Activated CD8-positive, alpha-beta memory T cell treated with anti-CD3 and anti-CD28 coated beads for 1 hour (primary cell): ENCODE data around the gene EEF2KMT.
"Not testable (repeated sequence)": the region's sequence is repeated elsewhere in the genome, so short reads cannot be mapped to it uniquely, and the experiment has no call there.

Source experiments
- DNase-seq, 2 donors: peaks; one replicate each; pipeline ENCODE4 v3.0.0-alpha.2; 2020; ENCODE audit warnings: low read depth in 1 of 2; ENCODE audit errors: extremely low read depth in 1 of 2

The EEF2KMT gene, protein sequence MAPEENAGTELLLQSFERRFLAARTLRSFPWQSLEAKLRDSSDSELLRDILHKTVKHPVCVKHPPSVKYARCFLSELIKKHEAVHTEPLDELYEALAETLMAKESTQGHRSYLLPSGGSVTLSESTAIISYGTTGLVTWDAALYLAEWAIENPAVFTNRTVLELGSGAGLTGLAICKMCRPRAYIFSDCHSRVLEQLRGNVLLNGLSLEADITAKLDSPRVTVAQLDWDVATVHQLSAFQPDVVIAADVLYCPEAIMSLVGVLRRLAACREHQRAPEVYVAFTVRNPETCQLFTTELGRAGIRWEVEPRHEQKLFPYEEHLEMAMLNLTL

GRCh38 chr16:5097470-5098220, at the start of gene EEF2KMT:
TSS of gene EEF2KMT (minus strand) at chr16:5097795. CDS start at chr16:5097739, 56 bp downstream.
- DNase-seq = peak; percentile 84 to 91

DNA sequence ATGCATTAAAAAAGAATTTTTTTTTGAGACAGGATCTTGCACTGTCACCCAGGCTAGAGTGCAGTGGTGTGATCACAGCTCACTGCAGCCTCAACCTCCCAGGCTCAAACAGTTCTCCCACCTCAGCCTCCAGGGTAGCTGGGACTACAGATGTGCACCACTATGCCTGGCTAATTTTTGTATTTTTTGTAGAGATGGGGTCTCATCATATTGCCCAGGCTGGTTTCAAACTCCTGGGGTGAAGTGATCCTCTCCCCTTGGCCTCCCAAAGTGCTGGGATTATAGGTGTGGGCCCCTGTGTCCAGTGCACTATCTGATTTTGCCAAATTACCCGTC, 47.0 kb upstream of the EEF2KMT start:
- DNase-seq = not testable (repeated sequence)

GRCh38 chr16:5143761-5144620, 46.4 kb upstream of the EEF2KMT start:
- no peak for DNase-seq

DNA sequence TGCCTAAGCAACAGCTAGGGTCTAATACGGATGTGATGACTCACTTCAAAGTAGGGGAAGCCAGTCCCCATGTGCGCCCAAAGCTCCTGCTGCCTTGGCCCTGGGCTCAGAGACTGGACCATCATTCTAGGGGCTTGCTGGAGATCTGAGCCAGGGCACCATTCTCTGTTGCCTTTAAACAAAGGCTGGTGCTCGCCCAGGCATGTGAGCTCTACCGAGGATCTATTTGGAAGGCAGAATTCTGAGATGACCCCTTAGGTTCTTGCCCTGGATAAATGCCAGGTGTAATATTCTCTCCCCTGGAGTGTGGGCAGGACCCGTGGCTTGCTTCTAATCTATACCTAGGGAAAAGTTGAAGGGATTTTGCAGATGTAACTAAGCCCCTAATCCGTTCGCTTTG, 42.6 kb upstream of the EEF2KMT start:
- not testable (repeated sequence) for DNase-seq

DNA sequence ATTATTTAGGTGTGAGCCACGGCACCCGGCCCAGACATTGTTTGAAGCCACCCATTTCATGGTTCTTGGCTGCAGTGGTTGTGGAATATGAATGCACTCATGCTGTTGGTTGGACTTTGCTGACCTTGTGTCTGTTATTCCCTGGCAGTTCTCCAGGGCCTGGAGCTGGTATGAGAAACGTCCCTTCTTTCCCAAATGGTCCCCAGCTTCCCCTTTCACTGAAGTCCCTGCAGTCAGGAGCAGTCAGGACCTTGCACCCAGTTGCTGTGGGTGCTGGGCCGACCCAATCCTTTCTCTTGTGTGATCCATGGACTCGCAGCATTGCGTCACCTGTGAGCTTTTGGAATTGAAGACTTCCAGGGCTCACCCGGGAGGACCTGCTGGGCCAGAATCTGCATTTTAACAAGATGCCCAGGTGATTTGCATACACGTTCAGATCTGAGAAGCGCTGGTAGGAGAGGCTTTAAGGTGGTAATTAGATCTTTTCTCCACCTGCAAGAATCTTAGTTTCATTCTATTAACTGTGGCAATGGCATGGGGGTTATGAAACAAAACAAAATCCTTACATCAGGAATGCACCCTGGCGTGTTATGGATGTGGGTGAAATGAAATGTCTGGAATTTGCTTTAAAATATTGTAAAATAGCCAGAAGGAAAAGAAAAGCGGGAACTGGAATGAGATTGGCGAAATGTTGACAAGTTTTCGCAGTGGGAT, 37.3 kb upstream of the EEF2KMT start:
- DNase-seq = not testable (repeated sequence)

- not testable (repeated sequence) for DNase-seq
Observed at GRCh38 chr16:5132915-5133600, 35.5 kb upstream of the EEF2KMT start.

- not testable (repeated sequence) for DNase-seq
Observed at GRCh38 chr16:5131467-5132004, 33.9 kb upstream of the EEF2KMT start.

DNA sequence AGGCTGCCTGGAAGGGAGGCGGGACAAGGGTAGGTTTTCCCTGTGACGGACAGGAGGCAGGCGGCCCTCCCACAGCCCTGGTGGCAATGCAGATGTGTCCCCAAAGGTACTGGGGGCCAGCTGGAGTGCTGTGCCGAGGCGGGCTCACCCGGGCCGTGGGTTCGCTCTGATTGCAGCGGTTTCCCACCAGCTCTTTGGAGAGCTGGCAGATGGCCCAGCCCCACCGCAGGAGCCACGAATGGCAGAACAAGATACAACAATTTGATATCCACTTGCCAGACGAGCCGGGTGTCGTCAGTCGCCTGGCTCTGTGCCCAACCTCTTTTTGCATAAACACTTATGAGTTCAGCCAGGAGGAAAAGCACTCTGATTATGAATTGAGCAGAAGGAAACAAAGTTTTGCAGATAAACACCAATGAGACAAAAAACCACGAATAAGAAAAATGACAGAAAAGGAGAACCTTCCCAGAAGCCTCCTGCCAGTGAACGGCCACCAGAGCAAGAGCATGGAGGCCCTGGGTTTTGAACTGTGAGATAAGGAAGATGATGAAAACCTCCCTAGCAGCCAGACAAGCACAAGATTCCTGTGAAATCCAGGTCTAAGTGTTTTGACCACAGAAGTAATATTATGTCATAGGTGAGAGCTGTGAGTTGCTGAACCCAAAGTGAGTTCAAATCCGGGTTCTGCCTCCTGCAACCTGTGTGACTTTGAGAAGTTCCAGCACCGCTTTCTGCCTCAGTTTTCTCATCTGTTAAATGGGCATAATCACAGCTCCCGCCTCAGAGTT, 19.9 kb upstream of the EEF2KMT start:
- DNase-seq = peak; percentile 31 to 47

GRCh38 chr16:5116780-5117295, 19.2 kb upstream of the EEF2KMT start:
- DNase-seq = not testable (repeated sequence)

DNA sequence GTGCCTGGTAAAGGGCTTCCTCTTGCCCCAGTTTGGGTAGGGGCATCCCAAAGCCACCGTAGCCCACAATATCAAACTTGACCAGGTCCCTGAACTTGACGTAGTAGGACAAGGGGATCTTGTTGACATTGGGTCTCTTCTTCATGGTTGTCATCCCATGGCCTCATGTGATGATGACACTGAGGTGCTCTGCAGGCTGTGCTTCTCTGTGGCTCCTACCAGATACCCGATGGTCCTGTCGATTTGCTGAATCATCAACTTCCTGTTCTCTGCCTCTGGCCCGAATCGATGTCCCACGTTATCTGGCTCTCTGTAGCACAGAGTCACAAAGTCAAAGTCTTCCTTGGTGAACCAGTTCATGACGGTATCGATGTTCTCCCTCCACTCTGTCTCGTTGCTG, 13.3 kb upstream of the EEF2KMT start:
- DNase-seq = not testable (repeated sequence)

DNA sequence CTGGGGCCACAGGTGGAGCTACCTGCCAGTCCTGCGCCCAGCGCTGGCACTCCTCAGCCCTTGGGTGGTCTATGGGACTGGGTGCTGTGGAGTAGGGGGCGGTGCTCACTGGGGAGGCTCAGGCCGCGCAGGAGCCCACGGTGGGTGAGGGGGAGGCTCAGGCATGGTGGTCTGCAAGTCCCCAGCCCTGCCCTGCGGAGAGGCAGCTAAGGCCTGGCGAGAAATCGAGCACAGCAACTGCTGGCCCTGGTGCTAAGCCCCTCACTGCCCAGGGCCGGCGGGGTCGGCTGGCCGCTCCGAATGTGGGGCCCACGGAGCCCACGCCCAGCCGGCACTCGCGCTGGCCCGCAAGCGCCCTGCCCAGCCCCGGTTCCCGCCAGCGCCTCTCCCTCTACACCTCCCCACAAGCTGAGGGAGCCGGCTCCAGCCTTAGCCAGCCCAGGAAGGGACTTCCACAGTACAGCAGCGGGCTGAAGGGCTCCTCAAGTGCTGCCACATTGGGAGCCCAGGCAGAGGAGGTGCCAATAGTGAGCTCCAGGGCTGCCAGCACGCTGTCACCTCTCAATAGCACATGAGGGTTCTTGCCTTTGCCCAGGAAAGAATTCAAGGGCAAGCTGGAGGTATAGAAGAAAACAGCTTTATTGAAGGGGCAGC, 11.0 kb upstream of the EEF2KMT start:
- no peak for DNase-seq

- DNase-seq = not testable (repeated sequence)
Observed at GRCh38 chr16:5105039-5105438, 7.4 kb upstream of the EEF2KMT start.

GRCh38 chr16:5103296-5104032, 5.9 kb upstream of the EEF2KMT start:
- not testable (repeated sequence) for DNase-seq

DNA sequence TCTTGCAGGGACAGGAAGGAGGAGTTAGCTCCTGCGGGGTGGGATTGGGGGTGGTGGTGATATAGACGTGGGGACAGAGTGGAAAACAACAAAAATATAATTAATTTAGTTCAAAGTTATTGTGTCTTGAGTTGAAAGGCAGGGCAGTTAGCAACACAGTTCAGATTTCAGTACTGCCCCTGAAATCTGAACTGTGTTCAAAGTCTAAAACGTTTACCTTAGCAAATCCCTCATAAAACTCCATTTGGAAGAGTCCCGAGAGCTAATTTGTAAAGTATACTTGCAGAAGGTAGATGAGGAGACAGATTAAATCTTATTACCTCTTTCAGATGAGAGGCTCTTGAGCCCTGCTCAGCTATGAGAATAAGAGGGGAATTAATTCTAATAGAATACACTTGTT, 1.6 kb upstream of the EEF2KMT start:
- not testable (repeated sequence) for DNase-seq

DNA sequence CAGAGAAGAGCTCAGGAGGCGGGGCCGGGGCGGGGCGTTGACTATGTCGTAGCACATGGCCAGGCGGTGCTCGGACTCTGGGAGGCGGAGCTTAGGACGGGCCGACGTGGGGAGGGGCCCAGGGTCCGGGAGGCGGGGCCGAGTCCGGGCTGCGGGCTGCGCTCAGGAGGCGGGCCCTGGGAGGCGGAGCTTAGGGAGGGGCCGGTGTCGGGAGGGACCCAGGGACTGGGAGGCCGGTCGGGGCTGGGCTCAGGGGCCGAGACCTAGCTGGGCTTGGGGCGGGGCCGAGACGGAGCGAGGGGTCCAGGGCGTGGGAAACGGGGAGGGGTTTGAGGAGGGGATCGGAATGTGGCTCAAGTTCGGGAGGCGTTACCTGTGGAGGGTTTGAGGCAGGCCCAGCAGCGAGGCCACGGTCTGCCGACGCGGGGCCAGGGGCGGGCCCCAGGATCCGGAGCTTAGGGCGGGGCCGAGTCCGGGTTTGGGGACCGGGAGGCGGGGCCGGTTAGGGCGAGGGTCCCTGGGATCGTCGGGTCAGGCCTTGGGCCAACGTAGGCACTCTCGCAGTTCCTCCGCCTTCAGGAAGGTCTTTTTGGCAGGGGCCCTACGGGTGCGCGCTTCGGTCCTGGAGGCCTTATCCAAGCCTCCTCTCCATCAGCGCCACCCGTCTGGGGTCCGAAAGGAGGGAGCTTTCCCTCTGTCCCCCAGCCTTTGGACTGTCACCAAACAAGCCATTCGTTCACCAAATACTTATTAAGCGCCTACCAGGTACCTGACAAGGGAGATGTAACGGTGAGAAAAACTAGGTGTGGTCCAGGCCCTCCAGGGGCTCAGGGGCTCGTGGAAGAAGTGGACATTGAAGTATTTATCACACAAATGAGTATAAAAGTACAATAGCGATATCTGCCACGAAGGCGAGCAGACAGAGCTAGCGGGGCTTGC, 895 bp upstream of the EEF2KMT start:
- peak in 1 of 2 donors; percentile 90 for DNase-seq

GRCh38 chr16:5097061-5097469, 530 bp downstream of the EEF2KMT start:
- DNase-seq = peak in 1 of 2 donors; percentile 11
